DND-41 (cell line): Measurements from ENCODE around the gene CLBA1.
"Not testable (repeated sequence)": the region's sequence is repeated elsewhere in the genome, so short reads cannot be mapped to it uniquely, and the experiment has no call there.

ENCODE experiments used
- EZH2 ChIP-seq: IDR thresholded peaks from 3 replicates; pipeline ENCODE4 v1.6.1; 2012; ENCODE audit warnings: borderline replicate concordance, low read depth, mild to moderate bottlenecking, moderate library complexity, low read length, inconsistent platforms; ENCODE audit not compliant: severe bottlenecking
- TF ChIP-seq, protein P1 (sequence below): IDR thresholded peaks from 2 replicates; pipeline ENCODE4 v1.5.1; 2012; ENCODE audit warnings: borderline replicate concordance, low read length, moderate library complexity, mild to moderate bottlenecking; ENCODE audit not compliant: poor library complexity, severe bottlenecking; ENCODE audit errors: extremely low read depth

DNA sequence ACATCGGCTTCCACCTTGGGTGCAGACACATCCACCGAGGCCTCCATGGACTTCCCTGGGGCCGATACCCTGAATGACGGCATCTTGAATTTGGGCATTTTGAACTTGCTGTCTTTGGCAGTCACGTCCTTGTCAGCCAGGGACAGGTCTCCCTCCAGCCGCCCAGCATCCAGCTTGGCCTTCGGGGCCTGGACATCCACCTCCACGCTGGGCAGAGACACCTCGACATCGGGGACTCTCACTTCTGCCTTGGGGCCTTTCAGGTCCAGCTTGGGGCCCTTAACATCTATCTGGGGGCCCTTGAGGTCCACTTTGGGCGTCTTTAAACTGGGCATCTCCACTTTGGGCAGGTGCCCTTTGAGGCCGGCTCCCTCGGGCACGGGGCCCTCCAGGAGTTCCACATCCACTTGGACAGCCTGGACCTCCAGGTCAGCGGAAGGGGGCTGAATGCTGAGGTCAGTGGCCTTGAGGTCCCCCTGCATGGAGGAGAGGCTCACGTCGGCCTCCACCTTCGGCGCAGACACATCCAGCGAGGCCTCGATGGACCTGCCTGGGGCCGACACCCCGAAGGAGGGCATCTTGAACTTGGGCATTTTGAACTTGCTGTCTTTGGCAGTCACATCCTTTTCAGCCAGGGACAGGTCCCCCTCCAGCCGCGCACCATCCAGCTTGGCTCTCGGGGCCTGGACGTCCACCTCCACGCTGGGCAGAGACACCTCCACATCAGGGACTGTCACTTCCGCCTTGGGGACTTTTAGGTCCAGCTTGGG lies 41.0 kb upstream of the CLBA1 start:
- TF ChIP-seq, protein P1, sequence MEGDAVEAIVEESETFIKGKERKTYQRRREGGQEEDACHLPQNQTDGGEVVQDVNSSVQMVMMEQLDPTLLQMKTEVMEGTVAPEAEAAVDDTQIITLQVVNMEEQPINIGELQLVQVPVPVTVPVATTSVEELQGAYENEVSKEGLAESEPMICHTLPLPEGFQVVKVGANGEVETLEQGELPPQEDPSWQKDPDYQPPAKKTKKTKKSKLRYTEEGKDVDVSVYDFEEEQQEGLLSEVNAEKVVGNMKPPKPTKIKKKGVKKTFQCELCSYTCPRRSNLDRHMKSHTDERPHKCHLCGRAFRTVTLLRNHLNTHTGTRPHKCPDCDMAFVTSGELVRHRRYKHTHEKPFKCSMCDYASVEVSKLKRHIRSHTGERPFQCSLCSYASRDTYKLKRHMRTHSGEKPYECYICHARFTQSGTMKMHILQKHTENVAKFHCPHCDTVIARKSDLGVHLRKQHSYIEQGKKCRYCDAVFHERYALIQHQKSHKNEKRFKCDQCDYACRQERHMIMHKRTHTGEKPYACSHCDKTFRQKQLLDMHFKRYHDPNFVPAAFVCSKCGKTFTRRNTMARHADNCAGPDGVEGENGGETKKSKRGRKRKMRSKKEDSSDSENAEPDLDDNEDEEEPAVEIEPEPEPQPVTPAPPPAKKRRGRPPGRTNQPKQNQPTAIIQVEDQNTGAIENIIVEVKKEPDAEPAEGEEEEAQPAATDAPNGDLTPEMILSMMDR, result not testable (repeated sequence)
- TF ChIP-seq EZH2, result not testable (repeated sequence)
